ENCODE results near the gene PITPNC1. TPM values are rescaled to one million over a fixed set of nuclear protein-coding genes. Genes with fewer than 3 reads are reported as not detected.
"Not testable (repeated sequence)": the region's sequence is repeated elsewhere in the genome, so short reads cannot be mapped to it uniquely, and the experiment has no call there.

PITPNC1 gene
- total and polyA plus RNA-seq, 4 donors, result 2.3 to 29.6 (median 17.8) TPM

DNA sequence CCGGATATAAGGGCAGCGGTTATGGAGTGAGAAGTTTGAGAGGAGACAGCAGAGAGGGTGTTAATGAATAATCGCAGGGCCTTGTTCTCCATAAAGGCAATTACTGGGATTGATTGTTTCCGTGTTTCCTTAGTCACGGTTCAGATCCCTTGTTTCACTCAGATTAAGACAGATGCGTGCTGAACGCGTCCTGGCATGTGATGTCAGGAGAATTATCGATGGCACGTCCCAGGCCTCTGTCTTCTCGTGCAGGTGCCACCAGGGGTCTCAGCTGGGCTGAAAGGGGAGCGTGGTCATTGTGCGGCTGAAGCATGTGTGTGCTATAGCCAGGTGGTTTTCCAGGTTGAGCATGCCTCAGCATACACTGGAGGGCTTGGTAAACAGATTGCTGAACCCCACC lies 198.2 kb downstream of the PITPNC1 start:
- no peak overlapping the region for H3K27ac ChIP-seq (ENCODE audit: low read depth in 1 of 2, low read length in 2 of 2)
- no peak for ATAC-seq (ENCODE audit: low FRiP score)
- H3K4me3 ChIP-seq (ENCODE audit: low read length in 2 of 2), result no peak overlapping the region
- no peak for DNase-seq
- no peaks in the 10 kb centered on the region for H3K36me3 ChIP-seq (ENCODE audit: control insufficient read depth in 1 of 2, insufficient read depth in 2 of 2, low read length in 1 of 2)
- H3K27me3 ChIP-seq (ENCODE audit: control insufficient read depth in 1 of 2, insufficient read depth in 2 of 2, low read length in 1 of 2), result no peaks in the 10 kb centered on the region
- H3K4me1 ChIP-seq (ENCODE audit: control insufficient read depth in 1 of 2, insufficient read depth in 2 of 2, low read length in 2 of 2), result no peaks in the 10 kb centered on the region
- intact Hi-C loops (cut with DNase I), result no loop called here
- no peaks in the 10 kb centered on the region for H3K9me3 ChIP-seq (ENCODE audit: control insufficient read depth, low read length)
- WGBS, 2 donors, result 63 to 73% methylated on average over 13 of the region's 13 CpGs

DNA sequence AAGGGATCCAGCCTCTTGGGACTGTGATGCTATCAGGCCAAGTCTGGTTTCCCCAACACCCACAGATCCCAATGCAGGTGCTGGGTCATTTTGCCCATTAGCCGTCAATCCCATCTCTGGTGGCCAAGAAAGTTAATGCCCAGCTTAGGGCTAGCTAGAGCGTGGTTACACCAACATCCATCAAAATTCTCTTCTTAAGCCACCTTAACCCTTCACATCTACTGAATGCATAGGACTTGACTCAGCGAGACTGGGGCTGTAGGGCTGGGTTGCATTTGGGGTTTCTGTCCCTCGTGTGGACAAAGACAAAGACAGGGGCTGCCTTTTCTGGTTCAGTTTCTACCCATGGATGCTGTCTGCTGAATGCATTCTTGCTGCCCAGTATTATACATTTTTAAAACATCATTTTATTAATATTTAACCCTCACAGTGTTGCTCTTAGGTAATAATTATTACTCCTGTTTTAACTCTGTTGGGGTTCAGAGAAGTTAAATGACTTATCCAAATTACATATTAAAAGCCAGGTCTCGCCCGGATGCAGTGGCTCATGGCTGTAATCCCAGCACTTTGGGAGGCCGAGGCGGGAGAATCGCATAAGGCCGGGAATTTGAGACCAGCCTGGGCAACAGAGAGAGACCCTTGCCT lies 199.5 kb downstream of the PITPNC1 start:
- intact Hi-C loops (cut with DNase I), result no loop called here
- WGBS, 2 donors, result 96 to 97% methylated on average over 10 of the region's 10 CpGs
- Histone ChIP-seq H3K27ac (ENCODE audit: low read depth in 1 of 2, low read length in 2 of 2) (no peak overlapping the region), H3K27me3 (ENCODE audit: control insufficient read depth in 1 of 2, insufficient read depth in 2 of 2, low read length in 1 of 2) (no peaks in the 10 kb centered on the region), H3K36me3 (ENCODE audit: control insufficient read depth in 1 of 2, insufficient read depth in 2 of 2, low read length in 1 of 2) (no peaks in the 10 kb centered on the region), H3K9me3 (ENCODE audit: control insufficient read depth, low read length) (no peaks in the 10 kb centered on the region), H3K4me3 (ENCODE audit: low read length in 2 of 2) (no peak overlapping the region), H3K4me1 (ENCODE audit: control insufficient read depth in 1 of 2, insufficient read depth in 2 of 2, low read length in 2 of 2) (no peaks in the 10 kb centered on the region)
- ATAC-seq (ENCODE audit: low FRiP score) (no peak), DNase-seq (no peak)

DNA sequence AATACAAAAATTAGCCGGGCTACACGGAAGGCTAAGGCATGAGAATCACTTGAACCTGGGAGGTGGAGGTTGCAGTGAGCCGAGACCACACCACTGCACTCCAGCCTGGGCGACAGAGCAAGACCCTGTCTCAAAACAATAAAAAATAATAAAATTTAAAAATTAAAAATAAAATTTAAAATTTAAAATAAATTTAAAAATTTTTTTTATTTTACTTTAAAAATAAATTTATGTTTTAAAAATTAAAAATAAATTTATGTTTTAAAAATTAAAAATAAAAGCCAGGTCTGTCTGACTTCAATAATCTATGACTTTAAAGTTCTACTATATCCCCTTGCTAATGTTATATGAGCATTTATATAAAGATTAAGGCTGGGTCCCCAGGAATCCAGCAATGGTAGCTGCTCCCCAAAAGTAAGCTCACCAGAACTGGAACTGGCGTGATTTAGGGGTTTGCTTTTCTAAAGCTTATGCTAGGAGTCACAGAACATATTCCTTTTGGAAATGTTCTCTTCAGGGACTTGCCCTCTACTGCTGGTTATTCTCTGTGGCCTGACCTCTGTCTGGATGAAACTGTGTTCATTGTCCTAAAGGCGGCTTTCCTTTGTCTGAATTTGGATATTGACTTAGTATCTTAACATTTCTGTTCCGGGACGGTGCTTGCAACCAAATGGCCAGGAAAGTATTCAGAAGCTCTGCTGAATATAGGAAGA lies 200.5 kb downstream of the PITPNC1 start:
- 90 to 92% methylated on average over 8 of the region's 8 CpGs for WGBS, 2 donors
- Histone ChIP-seq H3K27me3 (ENCODE audit: control insufficient read depth in 1 of 2, insufficient read depth in 2 of 2, low read length in 1 of 2) (no peaks in the 10 kb centered on the region), H3K36me3 (ENCODE audit: control insufficient read depth in 1 of 2, insufficient read depth in 2 of 2, low read length in 1 of 2) (no peaks in the 10 kb centered on the region), H3K4me1 (ENCODE audit: control insufficient read depth in 1 of 2, insufficient read depth in 2 of 2, low read length in 2 of 2) (no peaks in the 10 kb centered on the region), H3K27ac (ENCODE audit: low read depth in 1 of 2, low read length in 2 of 2) (no peak overlapping the region), H3K4me3 (ENCODE audit: low read length in 2 of 2) (no peak overlapping the region), H3K9me3 (ENCODE audit: control insufficient read depth, low read length) (no peaks in the 10 kb centered on the region)
- no peak for DNase-seq
- ATAC-seq (ENCODE audit: low FRiP score), result no peak
- intact Hi-C loops (cut with DNase I), result no loop called here

- no peaks in the 10 kb centered on the region for H3K9me3 ChIP-seq (ENCODE audit: control insufficient read depth, low read length)
- H3K4me1 ChIP-seq (ENCODE audit: control insufficient read depth in 1 of 2, insufficient read depth in 2 of 2, low read length in 2 of 2), result no peaks in the 10 kb centered on the region
- no peaks in the 10 kb centered on the region for H3K27me3 ChIP-seq (ENCODE audit: control insufficient read depth in 1 of 2, insufficient read depth in 2 of 2, low read length in 1 of 2)
- intact Hi-C loops (cut with DNase I), result no loop called here
- WGBS, 2 donors, result 82 to 87% methylated on average over 5 of the region's 5 CpGs
- DNase-seq (no peak), ATAC-seq (ENCODE audit: low FRiP score) (no peak)
- no peaks in the 10 kb centered on the region for H3K36me3 ChIP-seq (ENCODE audit: control insufficient read depth in 1 of 2, insufficient read depth in 2 of 2, low read length in 1 of 2)
- H3K27ac ChIP-seq (ENCODE audit: low read depth in 1 of 2, low read length in 2 of 2), result no peak overlapping the region
- no peak overlapping the region for H3K4me3 ChIP-seq (ENCODE audit: low read length in 2 of 2)
Measured at GRCh38 chr17:67578142-67578457, 201.0 kb downstream of the PITPNC1 start.

DNA sequence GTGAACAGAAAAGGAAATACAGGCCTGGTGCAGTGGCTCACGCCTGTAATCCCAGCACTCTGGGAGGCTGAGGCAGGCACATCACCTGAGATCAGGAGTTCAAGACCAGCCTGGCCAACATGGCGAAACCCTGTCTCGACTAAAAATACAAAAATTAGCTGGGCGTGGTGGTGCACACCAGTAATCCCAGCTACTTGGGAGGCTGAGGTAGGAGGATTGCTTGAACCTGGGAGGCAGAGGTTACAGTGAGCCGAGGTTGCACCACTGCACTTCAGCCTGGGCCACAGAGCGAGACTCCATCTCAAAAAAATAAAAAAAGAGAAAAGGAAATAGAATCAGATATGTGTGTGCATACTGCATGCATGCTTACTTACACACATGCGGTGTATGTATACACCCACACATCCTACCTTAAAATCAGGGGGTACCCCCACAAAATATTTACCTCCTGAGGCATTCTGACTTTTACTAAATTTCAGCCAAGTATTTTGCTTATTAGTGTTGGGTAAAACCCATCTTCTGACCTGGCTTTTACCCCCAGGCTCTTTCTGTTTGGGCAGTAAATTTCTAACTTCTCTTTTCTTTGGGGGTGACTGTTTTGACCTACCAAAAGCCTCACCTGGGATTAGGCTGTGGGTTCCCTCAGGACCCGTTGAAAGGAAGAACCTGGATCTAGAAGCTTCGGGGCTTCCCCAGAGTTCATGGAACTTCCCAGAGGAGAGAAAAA lies 201.8 kb downstream of the PITPNC1 start:
- ATAC-seq (ENCODE audit: low FRiP score); H3K27ac ChIP-seq (ENCODE audit: low read depth in 1 of 2, low read length in 2 of 2); H3K36me3 ChIP-seq (ENCODE audit: control insufficient read depth in 1 of 2, insufficient read depth in 2 of 2, low read length in 1 of 2); H3K27me3 ChIP-seq (ENCODE audit: control insufficient read depth in 1 of 2, insufficient read depth in 2 of 2, low read length in 1 of 2); H3K4me1 ChIP-seq (ENCODE audit: control insufficient read depth in 1 of 2, insufficient read depth in 2 of 2, low read length in 2 of 2); H3K9me3 ChIP-seq (ENCODE audit: control insufficient read depth, low read length); DNase-seq; intact Hi-C loops (cut with DNase I); H3K4me3 ChIP-seq (ENCODE audit: low read length in 2 of 2): not testable (repeated sequence)
- WGBS, 2 donors, result 95 to 97% methylated on average over 9 of the region's 9 CpGs

- Histone ChIP-seq H3K4me1 (ENCODE audit: control insufficient read depth in 1 of 2, insufficient read depth in 2 of 2, low read length in 2 of 2) (no peaks in the 10 kb centered on the region), H3K4me3 (ENCODE audit: low read length in 2 of 2) (no peak overlapping the region), H3K36me3 (ENCODE audit: control insufficient read depth in 1 of 2, insufficient read depth in 2 of 2, low read length in 1 of 2) (no peaks in the 10 kb centered on the region), H3K27ac (ENCODE audit: low read depth in 1 of 2, low read length in 2 of 2) (no peak overlapping the region), H3K27me3 (ENCODE audit: control insufficient read depth in 1 of 2, insufficient read depth in 2 of 2, low read length in 1 of 2) (no peaks in the 10 kb centered on the region), H3K9me3 (ENCODE audit: control insufficient read depth, low read length) (no peaks in the 10 kb centered on the region)
- intact Hi-C loops (cut with DNase I), result no loop called here
- 16 to 32% methylated on average over 6 of the region's 6 CpGs for WGBS, 2 donors
- DNase-seq (no peak), ATAC-seq (ENCODE audit: low FRiP score) (no peak)
Measured at GRCh38 chr17:67582673-67583081, 205.6 kb downstream of the PITPNC1 start.

DNA sequence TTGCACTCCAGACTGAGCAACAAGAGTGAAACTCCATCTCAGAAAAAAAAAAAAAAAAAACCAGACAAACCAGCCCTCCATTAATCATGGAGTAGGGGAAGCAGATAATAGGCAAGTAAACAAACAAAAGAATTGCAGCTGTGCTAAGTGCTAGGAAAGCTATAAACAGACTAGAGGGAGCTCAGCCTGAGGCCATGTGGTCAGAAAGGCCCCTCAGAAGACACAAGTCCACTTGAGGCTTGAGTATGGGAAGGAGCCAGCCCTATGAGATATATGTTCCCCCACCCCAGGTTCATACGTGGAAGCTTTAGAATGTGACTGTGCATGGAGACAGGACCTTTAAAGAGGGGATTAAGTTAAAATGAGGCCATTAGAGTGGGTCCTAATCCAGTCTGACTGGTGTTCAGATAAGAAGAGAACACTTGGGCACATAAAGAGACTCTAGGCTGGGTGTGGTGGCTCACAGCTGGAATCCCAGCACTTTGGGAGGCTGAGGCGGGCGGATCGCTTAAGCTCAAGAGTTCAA lies 208.1 kb downstream of the PITPNC1 start:
- H3K27me3 ChIP-seq (ENCODE audit: control insufficient read depth in 1 of 2, insufficient read depth in 2 of 2, low read length in 1 of 2), result no peaks in the 10 kb centered on the region
- DNase-seq, result no peak
- H3K36me3 ChIP-seq (ENCODE audit: control insufficient read depth in 1 of 2, insufficient read depth in 2 of 2, low read length in 1 of 2), result no peaks in the 10 kb centered on the region
- no peaks in the 10 kb centered on the region for H3K9me3 ChIP-seq (ENCODE audit: control insufficient read depth, low read length)
- no peak overlapping the region for H3K4me3 ChIP-seq (ENCODE audit: low read length in 2 of 2)
- no peak for ATAC-seq (ENCODE audit: low FRiP score)
- H3K4me1 ChIP-seq (ENCODE audit: control insufficient read depth in 1 of 2, insufficient read depth in 2 of 2, low read length in 2 of 2), result no peaks in the 10 kb centered on the region
- intact Hi-C loops (cut with DNase I), result no loop called here
- H3K27ac ChIP-seq (ENCODE audit: low read depth in 1 of 2, low read length in 2 of 2), result no peak overlapping the region
- WGBS, 2 donors, result 95 to 96% methylated on average over 4 of the region's 4 CpGs

GRCh38 chr17:67588326-67588725 lies 211.2 kb downstream of the PITPNC1 start:
- no peaks in the 10 kb centered on the region for H3K36me3 ChIP-seq (ENCODE audit: control insufficient read depth in 1 of 2, insufficient read depth in 2 of 2, low read length in 1 of 2)
- H3K4me3 ChIP-seq (ENCODE audit: low read length in 2 of 2), result no peak overlapping the region
- H3K27me3 ChIP-seq (ENCODE audit: control insufficient read depth in 1 of 2, insufficient read depth in 2 of 2, low read length in 1 of 2), result no peaks in the 10 kb centered on the region
- no peaks in the 10 kb centered on the region for H3K9me3 ChIP-seq (ENCODE audit: control insufficient read depth, low read length)
- no peak overlapping the region for H3K27ac ChIP-seq (ENCODE audit: low read depth in 1 of 2, low read length in 2 of 2)
- H3K4me1 ChIP-seq (ENCODE audit: control insufficient read depth in 1 of 2, insufficient read depth in 2 of 2, low read length in 2 of 2), result no peaks in the 10 kb centered on the region
- 87 to 89% methylated on average over 9 of the region's 9 CpGs for WGBS, 2 donors
- DNase-seq (no peak), ATAC-seq (ENCODE audit: low FRiP score) (no peak)
- intact Hi-C loops (cut with DNase I), result no loop called here
